Fibroblast of gingiva (primary cell): ENCODE data around the gene SLC16A7.
"Not testable (repeated sequence)": the region's sequence is repeated elsewhere in the genome, so short reads cannot be mapped to it uniquely, and the experiment has no call there.

Source experiments
- DNase-seq: peaks from one replicate; pipeline ENCODE4 v3.0.0-alpha.2; 2011; ENCODE audit warnings: low read depth

SLC16A7 gene

GRCh38 chr12:59595883-59596540, at the start of gene SLC16A7:
SLC16A7 (plus strand) TSS chr12:59596029; CDS start chr12:59704802, 108,773 bp downstream.
- peak; percentile 95 for DNase-seq

- DNase-seq: no peak
Measured at GRCh38 chr12:59548930-59549329, 46.9 kb upstream of the SLC16A7 start.

DNA sequence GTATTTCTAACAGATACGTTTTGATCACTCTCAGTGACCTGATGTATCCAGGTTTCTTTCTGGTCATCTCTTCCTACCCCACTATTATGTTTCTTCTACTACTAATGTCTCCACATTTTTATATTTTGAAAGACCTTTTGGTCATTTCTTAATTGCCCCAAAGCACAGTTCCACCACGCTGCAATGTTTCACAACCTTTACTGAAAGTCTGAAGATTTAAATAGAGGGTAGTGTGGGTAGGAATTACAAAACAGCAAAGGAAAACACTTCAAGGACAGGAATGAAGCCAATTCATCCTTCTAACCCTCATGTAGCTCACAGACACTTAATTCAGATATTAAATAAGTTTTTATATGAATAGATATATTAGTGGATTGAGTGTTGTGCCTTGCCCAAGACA, 36.1 kb upstream of the SLC16A7 start:
- DNase-seq: peak; percentile 23

DNA sequence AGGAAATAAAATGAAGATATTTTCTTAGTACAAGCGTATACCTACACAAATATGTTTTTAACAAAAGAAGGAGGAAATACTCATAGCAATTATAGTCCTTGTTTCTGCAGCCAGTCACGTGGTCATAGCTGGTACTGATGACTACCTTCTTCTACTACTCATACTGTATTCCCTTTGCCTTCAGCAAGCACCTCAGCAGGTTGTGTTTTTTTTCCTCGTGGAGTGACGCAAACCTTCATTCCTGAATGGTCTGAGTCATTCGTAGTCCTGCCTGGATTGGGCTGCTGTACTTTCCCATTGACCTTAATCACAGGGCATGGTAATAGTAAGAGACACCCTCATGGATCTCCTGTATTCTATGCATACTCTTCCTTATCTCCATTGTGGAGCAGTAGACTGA, 25.7 kb upstream of the SLC16A7 start:
- no peak for DNase-seq

GRCh38 chr12:59574406-59574805, 21.4 kb upstream of the SLC16A7 start:
- DNase-seq: no peak

DNA sequence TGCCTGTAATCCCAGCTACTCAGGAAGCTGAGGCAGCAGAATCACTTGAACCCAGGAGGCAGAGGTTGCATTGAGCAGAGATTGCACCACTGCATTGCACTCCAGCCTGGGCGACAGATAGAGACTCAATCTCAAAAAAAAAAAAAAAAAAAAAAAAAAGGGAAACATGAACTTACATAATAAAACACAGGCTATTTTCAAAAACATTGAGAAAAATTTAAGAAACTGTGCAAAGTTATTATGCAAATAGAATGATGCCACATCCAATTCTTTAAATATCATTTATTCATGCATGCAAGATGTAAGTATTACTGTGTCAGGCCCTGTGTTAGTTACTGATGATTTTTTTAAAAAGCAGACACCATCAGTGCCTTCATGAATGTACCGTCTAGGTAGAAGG, 20.0 kb upstream of the SLC16A7 start:
- DNase-seq: no peak

DNA sequence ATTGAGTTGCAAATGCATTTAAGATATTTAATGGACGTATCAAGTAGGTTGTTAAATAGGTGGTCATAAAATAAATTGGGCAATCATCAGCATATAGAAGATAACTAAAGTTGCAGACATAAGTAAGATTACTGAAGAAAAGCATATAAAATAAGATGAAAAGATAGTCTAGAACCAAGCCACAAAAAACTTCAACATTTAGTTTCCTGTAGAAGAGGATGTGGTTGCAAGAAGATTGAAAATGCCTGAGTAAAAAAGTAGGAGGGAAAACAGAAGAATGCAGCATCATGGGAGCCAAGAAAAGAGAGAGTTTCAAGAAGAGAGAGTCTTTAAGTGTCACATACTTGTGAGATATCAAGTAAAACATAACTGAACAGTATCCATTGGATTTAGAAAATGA, 17.6 kb upstream of the SLC16A7 start:
- no peak for DNase-seq

DNA sequence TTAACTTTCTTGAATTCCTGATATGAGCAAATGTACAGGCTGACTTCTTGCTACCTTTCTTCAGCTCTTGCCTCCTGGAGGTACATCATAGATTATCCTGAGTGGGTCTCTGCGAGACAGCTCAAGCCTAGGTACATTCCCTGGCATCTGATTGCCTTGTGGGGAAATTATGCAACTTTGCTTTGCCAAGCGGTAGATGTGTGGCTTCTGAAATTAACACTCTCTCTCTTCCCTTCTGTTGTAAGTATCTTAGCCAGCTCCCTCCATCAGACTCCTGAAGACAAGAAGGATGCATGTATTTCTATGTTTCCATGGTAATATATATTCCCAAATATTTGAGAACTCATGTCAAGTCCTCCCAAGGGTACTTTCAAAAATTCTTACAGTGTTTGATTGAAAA, 16.2 kb upstream of the SLC16A7 start:
- DNase-seq: no peak

GRCh38 chr12:59580050-59580449, 15.8 kb upstream of the SLC16A7 start:
- peak; percentile 18 for DNase-seq

DNA sequence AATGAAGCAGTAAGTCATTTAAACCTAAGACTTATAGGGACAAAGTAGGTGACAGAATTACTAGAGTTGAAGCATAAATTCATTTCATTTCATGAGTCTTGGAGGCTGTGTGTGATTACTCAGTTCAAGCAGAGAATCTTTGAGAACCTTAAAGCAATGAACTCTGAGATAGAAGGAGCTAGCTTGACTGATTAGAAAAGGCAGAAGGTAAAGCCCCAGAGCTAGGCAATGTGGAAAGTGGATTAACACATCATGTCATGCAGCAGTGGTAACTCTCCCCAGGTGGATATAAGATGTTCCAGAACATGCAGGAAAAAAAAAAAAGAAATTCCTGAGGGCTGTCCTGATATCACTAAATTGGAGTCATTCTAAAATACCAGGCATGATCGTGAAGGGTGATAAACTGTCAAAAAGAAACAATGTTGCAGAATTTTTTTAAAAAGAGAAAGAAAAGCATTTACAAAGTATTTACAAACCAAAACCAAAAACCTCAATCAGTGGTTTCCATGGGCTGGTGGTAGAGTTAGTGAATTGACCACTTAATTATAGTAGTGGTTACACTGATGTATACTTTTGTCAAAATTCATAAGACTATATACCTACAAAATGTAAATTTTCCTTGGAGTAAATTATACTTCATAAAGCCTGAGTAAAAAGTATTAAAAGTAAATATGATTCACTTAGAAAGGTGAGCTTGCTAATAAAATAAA, 12.7 kb upstream of the SLC16A7 start:
- DNase-seq: no peak

DNA sequence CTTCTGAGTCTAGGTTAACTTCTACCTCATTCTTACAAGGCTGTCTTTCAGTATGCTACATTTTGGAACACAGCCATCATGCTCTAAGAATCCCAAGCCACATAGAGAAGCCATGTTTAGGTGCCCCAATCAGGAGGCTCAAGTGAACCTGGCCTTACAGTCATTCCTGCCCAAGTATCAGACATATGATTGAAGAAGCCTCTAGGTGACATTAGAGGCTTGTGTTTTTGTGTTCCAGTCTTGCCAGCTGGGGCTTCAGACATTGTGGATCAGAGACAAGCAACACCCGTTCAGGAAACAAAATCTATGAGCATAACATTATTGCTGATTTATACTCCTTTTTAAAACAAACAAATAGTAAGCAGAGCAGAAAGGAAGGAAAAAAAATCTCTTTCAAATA, 8.1 kb upstream of the SLC16A7 start:
- no peak for DNase-seq

DNA sequence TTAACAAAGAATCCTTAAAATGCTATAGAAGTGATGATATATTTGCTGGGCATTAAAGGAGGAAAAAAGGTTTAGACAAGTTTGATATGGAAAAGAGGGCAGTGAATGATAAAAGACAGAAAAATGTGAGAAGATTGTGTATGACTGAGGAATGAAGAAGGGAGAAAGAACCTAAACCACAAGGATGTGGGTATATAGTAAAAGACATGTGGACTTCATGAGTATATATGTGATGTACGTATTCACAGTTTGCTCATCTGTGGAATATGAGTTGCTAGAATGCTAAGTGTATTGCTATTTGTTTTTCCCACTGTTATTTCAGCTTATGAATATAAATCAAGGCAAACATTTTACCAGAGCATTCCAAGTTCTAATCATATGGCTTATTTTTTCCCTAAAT, 2.1 kb upstream of the SLC16A7 start:
- DNase-seq: no peak

DNA sequence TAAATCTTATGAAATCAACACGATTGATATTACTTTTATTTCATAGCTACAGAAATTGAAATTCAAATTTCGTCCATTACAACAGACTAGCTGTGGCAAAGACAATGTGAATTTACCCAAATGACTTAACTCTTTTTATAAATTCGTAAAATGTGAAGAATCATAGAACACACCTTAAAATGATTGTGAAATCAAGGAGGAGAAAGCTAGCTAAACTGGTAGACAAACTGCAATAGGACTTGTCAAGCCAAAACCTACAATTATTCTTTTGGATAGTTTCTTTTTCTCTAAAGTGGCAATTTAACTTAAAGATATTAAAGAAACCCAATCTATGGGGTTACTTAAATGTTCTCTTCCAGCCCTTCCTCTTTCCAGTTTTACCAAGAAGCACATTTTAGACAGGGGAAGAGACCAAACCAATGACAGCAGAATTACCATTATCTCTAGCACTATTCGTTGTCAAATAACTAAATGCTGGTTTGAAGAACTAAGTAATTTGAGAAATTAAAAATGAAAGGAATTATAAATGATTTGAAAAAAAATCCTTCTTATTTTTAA, 807 bp upstream of the SLC16A7 start:
- no peak for DNase-seq

DNA sequence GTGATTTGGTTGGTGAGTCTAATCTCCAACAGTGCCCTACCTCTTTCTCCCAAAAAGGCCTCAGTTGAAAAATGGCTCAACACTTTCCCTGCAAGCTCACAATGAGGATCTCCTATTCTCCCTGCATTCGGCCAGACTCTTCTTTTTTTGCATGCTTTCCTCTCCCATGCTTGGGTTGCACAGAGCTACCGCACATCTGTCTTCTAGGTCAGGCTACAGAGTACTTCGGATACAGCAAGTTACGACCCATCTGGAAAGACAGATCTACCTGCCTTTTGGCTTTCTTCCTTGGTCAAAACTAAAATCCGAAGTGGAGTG, 305 bp upstream of the SLC16A7 start:
- no peak for DNase-seq

GRCh38 chr12:59597385-59597781, 1.6 kb downstream of the SLC16A7 start:
- DNase-seq: peak; percentile 98

- DNase-seq: peak; percentile 75
Measured at GRCh38 chr12:59600171-59600570, 4.3 kb downstream of the SLC16A7 start.

DNA sequence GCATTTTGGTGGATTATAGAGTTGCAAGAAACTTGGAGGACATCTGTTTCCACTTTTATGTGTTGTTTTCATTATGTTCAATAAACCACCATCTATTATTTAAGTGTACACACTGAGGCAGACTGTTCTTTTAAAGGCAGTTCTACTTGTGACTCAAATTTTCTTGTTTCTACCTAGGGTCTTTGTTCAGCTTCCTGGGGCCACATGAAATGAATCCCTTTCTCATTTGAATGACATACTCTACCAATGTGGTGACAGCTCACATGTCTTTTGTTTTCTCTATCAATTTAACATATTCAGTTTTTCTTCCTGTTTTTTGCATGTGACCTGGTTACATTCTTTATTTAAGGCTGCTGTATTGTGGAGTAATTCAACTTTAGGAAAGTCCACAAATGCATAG, 7.9 kb downstream of the SLC16A7 start:
- DNase-seq: no peak

GRCh38 chr12:59612823-59613434, 17.1 kb downstream of the SLC16A7 start:
- not testable (repeated sequence) for DNase-seq

DNA sequence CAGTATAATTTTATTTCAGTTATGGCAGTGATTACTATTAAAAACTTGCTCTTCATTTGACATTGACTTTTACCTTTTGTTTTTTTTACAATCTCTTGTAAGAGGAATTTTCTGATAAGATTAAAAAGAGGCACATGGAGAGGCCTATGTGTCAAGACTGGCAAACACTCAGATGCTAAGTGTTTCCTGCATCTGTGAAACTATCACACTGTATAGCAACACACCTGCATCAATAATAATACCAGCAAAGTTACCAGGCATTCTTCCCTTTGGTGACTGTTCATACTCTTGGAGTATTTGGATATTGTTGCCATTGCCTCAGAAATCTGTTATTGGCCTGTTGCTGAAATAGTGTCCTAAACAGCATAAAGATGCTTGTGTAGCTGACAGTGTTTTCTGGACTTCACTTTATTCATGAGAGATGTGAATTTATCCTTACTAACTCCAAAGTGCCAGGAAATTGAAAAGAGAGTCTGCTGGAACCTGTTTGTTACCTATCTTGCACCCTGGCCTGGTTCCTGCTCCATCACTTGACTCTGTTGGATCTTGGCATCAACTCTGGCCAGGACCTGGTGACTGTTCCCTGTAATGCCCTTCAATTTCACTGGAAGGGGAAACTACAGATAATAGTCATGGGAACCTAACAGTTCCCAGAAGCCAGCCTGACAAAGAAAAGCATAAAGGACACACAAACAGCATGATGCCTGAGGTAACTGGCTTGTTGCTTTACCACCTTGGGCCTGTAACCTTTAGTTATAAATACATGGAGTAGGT, 19.8 kb downstream of the SLC16A7 start:
- DNase-seq: no peak

DNA sequence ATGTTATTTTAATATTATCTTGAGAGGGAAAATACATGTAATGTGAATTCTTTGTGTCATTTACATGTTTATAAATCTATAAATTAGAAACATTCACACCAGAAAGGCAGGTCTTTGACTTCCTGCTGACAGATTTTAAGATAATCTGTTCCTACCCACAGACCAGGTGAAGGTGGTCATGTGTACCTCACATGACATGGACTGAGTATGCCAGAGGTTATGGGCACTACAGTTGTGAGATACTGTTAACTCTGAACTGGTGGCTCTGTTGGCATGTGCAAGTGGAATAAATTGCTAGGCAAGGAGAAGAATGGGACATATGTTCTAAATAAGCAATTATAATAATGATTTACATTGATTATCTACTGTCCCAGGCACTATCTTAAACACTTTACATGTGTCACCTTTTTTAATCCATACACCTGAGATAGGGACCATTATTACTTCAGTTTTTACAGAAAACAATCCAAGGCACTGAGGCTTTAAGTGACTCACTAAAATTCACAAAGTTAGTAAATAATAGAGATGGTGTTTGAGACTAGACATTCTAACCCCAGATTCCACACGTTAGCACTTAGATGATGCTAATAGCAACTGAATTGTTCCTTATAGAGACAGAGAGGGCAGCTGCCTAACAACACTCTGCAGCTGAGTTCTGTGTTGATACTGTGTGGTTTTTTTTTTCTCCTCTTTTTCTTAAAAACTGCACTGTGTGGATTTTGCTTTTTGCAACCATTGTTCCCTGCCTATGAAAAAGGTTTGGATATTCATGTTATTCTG, 23.8 kb downstream of the SLC16A7 start:
- no peak for DNase-seq

DNA sequence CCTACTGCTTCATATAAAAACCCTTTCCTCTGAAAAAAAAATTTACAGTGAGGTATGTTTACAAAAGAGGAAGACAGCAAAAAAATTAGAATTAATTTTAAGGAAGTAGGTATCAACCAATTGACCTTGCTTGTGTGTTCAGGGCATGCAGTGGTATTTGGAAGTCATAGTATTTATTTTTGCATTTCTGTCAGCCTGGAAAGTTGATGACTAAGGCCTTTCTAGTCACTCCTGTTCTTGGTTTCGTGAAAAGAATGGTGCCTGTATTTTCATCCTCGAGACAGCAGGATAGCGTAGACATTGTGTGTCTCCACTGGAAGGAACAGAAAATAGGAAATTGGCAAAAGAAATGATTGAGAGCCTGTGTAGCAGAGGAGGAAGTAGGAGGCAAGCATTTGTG, 24.5 kb downstream of the SLC16A7 start:
- DNase-seq: no peak
